HG03558 (cell line): ENCODE data around the gene KCMF1.

ENCODE experiments used
- ATAC-seq: cut with Tn5 transposase; IDR thresholded peaks from one replicate; pipeline ENCODE4 v1.9.1; 2021; ENCODE audit warnings: moderate number of reproducible peaks; ENCODE audit not compliant: unreplicated experiment; ENCODE audit errors: extremely low read depth

KCMF1 gene

GRCh38 chr2:85017411-85018048 lies 46.6 kb downstream of the KCMF1 start:
- no peak for ATAC-seq

- no peak for ATAC-seq
Measured at GRCh38 chr2:85018049-85018447, 47.1 kb downstream of the KCMF1 start.

GRCh38 chr2:85019121-85019520 lies 48.2 kb downstream of the KCMF1 start:
- no peak for ATAC-seq

- no peak for ATAC-seq
Measured at GRCh38 chr2:85022232-85022631, 51.3 kb downstream of the KCMF1 start.

- no peak for ATAC-seq
Measured at GRCh38 chr2:85024372-85025047, 53.5 kb downstream of the KCMF1 start.

- no peak for ATAC-seq
Measured at GRCh38 chr2:85032621-85033020, 61.7 kb downstream of the KCMF1 start.

GRCh38 chr2:85033388-85033787 lies 62.4 kb downstream of the KCMF1 start:
- ATAC-seq, result no peak

- no peak for ATAC-seq
Measured at GRCh38 chr2:85034158-85034557, 63.2 kb downstream of the KCMF1 start.

- ATAC-seq, result no peak
Measured at GRCh38 chr2:85037622-85038021, 66.7 kb downstream of the KCMF1 start.

GRCh38 chr2:85042330-85042729 lies 71.4 kb downstream of the KCMF1 start:
- no peak for ATAC-seq

- ATAC-seq, result no peak
Measured at GRCh38 chr2:85048534-85048933, 77.6 kb downstream of the KCMF1 start.

- ATAC-seq, result no peak
Measured at GRCh38 chr2:85049236-85049635, 78.3 kb downstream of the KCMF1 start.

GRCh38 chr2:85053802-85054201 lies 82.8 kb downstream of the KCMF1 start:
- ATAC-seq, result no peak

GRCh38 chr2:85057226-85057962 lies 86.4 kb downstream of the KCMF1 start:
- no peak for ATAC-seq

- no peak for ATAC-seq
Measured at GRCh38 chr2:85061896-85062295, 90.9 kb downstream of the KCMF1 start.

GRCh38 chr2:85062565-85062964 lies 91.6 kb downstream of the KCMF1 start:
- ATAC-seq, result no peak

GRCh38 chr2:85063981-85064599 lies 93.1 kb downstream of the KCMF1 start:
- ATAC-seq, result no peak

- no peak for ATAC-seq
Measured at GRCh38 chr2:85064927-85065577, 94.1 kb downstream of the KCMF1 start.

- no peak for ATAC-seq
Measured at GRCh38 chr2:85066006-85066740, 95.2 kb downstream of the KCMF1 start.

- no peak for ATAC-seq
Measured at GRCh38 chr2:85066874-85067351, 96.0 kb downstream of the KCMF1 start.
